Right kidney (tissue), 1 donor: Measurements from ENCODE around the gene POLH.
"Not testable (repeated sequence)": the region's sequence is repeated elsewhere in the genome, so short reads cannot be mapped to it uniquely, and the experiment has no call there.

Experiments used
- DNase-seq: peaks from one replicate; pipeline ENCODE4 v3.0.0-alpha.2; 2016

POLH gene

DNA sequence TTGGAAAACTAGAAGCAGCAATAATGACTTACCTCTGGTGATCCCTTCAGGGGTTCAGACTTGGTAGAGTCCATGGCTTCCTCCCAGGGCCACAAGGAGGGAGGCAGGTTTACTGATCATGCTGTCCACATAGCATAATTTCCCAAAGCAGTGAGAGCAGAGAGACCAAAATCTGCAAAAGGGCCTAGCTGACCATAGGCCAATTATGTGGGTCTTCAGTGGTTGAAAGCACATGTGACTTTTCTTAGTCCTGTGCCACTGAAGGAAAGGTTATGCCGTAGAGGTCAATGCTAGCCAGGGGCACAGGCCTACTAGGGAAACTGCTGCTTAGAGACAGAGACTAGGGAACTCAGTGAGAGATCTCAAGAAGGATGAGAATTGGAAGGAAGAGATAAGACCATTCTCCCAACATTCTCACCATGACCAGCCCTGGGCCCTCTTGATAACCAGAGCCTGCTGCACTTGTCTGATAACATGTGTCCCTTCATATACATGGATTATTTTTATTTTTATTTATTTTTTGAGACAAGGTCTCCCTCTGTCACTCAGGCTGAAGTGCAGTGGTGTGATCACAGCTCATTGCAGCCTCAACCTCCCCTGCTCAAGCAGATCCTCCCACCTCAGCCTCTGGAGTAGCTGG lies 55.1 kb downstream of the POLH start:
- no peak for DNase-seq

DNA sequence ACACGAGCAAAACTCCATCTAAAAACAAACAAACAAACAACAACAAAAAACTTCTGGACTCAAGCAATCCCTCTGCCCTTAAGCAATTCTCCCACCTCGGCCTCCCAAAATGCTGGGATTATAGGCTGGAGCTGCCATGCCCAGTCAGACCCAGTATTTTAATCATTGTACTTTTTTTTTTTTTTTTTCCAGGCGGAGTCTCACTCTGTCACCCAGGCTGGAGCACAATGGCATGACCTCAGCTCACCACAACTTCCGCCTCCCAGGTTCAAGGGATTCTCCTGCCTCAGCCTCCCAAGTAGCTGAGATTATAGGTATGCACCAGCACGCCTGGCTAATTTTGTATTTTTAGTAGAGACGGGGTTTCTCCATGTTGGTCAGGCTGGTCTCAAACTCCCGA lies 57.0 kb downstream of the POLH start:
- not testable (repeated sequence) for DNase-seq

DNA sequence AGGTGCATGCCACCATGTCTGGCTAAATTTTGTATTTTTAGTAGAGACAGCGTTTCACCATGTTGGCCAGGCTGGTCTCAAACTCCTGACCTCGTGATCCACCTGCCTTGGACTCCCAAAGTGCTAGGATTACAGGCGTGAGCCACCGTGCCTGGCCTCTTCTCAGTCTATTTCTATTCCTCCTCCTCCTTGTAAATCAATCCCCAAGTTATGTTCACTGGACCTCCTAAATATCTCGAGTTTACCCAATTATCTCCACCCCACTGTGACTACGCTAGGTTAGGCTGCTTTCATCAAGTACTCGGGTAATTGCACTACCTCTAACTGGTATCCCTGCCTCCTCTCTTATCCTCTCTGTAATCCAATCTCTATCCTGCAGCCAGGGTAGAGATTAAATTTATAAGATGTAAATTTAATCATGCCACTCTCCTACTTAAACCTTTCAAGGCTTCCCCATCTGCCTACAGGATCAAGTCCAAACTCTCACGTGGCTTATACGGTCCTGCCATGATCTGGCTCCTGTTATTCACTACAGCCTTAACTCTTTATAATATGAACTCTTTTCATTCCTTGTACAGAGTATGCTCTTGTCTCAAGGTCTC lies 58.8 kb downstream of the POLH start:
- DNase-seq = peak; percentile 7

DNA sequence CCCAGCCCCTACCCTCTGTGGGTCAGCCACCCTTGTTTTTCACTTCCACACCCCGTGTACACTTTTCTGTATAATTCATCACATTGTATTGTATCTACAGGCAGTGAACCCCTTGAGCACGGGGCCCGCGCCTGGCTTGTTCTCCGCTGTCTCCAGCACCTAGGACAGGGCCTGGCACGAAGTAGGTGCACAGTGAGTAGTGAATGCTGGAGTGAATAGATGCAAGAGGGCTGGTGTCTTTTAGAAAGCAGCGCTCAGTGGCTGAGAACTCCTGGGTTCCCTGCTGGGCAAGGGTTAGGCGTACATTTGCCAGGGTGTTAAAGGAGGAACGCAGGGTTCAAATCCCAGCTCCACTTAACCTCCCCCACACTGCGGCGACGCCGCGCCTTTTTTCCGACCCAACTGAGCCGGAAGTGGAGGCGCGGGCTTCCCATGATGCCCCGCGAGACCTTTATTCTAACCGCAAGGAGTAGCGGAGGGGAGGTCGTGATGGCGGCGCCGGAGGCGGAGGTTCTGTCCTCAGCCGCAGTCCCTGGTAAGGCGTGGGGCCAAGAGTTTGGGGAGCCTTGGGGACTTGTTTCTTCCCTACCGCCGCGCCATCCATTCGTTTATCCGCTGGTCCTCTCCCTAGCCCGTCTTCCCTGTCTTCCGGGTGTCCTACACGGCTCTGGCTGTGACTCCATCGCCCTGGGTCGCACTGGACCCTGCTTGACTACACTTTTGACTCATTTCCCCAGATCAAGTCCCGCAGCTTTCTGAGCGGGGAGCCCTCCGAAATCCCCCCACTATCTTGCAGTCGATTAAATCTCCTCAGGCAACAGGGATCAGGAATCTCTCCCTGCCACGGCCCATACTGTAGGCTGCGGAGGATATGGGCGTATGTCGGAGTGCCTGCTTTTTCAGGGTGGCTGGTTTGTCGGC lies 59.7 kb downstream of the POLH start, which contains the start of gene MAD2L1BP:
Gene MAD2L1BP, plus strand, starts transcription at position 454 of the 921 bp plus-strand sequence. Its CDS starts 36 bp downstream, at position 490.
- DNase-seq = peak; percentile 86

DNA sequence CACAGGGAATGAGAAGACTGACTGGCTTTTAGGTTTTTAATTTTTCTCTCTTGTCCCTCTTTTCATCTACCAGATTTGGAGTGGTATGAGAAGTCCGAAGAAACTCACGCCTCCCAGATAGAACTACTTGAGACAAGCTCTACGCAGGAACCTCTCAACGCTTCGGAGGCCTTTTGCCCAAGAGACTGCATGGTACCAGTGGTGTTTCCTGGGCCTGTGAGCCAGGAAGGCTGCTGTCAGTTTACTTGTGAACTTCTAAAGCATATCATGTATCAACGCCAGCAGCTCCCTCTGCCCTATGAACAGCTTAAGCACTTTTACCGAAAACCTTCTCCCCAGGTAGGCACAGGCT lies 60.3 kb downstream of the POLH start:
- no peak for DNase-seq

DNA sequence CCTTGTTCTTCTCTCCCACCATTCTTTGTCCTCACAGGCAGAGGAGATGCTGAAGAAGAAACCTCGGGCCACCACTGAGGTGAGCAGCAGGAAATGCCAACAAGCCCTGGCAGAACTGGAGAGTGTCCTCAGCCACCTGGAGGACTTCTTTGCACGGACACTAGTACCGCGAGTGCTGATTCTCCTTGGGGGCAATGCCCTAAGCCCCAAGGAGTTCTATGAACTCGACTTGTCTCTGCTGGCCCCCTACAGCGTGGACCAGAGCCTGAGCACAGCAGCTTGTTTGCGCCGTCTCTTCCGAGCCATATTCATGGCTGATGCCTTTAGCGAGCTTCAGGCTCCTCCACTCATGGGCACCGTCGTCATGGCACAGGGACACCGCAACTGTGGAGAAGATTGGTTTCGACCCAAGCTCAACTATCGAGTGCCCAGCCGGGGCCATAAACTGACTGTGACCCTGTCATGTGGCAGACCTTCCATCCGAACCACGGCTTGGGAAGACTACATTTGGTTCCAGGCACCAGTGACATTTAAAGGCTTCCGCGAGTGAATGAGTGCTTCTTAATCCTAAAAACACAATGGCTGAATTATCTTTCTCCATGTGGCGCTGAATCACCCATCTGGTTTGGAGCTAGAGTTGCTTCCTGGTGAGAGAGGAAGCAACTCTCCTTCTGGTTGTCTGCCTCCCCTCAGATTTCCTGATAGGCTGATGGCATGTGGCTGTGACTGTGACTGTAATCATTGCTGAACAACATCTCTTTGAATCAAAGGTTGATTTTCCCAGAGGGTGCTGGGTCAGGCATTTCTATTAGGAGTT lies 64.2 kb downstream of the POLH start:
- no peak for DNase-seq

DNA sequence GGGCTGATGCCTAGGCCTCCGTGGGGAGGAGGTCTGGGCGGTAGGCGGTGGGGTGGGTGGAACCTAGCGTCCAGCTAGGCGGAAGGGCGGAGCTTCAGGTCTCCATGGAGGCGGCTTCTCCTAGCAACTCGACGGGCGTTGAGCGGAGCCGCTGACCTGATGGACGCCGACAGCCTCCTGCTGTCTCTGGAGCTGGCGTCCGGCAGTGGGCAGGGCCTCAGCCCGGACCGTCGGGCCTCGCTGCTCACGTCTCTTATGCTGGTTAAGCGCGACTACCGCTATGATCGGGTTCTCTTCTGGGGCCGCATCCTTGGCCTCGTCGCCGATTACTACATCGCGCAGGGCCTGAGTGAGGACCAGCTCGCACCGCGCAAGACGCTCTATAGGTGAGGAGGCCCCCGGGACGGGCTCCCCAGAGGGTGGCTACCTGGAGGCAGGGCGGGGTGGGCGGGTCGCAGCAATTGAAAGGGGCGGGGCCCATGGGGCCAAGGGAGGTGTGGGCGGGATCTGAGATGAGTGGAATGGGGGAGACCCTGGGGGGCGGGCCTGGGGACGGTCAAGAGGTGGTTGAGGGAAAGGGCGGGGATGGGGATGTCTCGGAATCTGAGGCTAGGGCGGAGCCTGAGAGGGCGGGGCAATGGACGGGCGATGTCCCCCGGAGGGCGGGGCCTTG lies 69.1 kb downstream of the POLH start, which contains the start of gene RSPH9:
Gene RSPH9, plus strand, starts transcription at position 97 of the 673 bp plus-strand sequence. Its CDS starts 63 bp downstream, at position 160.
- DNase-seq = peak; percentile 69

DNA sequence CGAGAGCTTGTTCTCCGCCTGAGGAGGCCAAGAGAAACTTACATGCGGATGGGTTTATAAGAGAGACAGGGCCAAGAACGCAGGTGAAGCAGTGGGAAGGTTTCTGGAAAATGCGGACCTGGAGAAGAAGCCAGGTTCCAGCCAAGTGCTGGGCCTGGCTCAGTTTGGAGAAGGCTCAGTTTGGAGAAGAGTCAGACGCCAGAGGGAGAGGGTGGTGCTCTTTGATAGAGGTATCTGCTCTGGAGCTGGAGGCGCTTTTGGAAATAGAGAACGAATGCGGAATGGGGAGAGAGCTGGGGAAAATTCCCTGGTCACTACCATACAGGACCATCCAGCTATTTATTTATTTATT lies 69.6 kb downstream of the POLH start:
- DNase-seq = peak; percentile 46

DNA sequence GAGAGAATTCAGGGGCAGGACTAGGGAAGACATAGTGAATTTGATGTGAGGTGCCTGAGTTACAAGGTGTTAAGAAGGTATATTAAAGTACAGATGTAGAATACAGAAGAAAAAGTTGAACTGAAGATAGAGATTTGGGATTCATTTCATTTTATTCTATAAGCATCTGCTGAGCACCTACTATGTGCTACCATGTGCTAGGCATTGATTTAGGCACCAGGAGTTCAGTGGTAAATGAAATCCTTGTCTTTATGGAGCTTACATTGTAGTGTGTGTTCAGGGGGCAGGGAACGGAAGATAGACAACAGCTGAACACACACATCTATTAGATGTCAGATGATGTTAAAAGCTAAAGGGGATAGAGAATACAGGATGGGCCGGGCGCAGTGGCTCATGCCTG lies 71.6 kb downstream of the POLH start:
- DNase-seq = no peak

DNA sequence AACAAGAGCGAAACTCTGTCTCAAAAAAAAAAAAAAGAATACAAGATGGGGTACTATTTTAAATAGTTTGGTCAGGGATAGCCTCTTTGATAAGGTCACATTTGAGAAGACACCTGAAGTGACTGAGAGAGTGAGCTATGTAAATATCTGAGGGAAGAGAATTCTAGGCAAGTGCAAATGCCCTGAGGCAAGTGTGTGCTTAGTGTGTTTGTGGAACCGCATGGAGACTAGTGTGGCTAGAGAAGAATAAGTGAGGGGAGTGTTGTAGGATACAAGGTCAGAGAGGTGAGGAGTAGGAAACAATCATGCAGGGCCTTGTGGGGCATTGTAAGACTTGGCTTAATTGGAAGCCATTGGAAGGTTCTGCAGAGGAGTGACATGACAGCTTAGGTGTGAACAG lies 72.3 kb downstream of the POLH start:
- DNase-seq = no peak

DNA sequence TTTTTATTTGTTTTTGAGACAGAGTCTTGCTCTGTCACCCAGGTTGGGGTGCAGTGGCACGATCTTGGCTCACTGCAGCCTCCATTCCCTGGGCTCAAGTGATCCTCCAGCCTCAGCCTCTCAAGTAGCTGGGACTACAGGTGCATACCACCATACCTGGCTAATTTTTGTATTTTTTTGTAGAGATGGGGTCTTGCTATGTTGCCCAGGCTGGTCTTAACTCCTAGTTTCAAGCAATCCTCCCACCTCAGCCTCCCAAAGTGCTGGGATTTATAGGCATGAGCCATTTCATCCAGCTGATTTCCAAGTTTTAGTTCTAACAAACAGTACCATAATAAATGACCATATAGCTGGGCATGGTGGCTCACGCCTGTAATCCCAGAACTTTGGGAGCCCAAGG lies 76.8 kb downstream of the POLH start:
- not testable (repeated sequence) for DNase-seq

DNA sequence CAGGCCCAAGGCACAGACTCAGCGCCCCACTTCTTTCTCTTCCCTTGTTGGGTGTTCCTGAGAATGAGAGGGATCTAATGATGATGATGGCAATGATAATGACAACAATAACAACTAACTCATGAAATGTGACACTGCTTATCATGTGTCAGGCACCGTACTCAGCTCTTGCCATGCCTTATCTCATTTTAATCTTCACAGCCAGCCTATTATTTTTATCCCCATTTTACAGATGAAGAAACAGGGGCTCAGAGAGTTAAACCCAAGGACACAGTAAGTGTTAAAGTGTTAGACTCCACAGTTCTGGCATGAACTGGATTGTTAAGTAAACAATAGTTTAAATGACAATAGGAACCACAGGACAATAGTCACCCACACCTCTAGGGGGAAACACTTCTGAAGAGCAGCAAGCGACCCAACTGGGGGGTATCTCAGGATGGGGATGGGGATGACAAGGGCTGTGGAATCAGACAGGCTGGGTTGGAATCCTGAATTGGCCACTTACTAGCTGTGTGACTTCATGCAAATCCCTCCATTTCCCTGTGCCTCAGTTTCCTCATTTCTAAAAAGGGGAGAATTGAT lies 81.3 kb downstream of the POLH start:
- DNase-seq = no peak

DNA sequence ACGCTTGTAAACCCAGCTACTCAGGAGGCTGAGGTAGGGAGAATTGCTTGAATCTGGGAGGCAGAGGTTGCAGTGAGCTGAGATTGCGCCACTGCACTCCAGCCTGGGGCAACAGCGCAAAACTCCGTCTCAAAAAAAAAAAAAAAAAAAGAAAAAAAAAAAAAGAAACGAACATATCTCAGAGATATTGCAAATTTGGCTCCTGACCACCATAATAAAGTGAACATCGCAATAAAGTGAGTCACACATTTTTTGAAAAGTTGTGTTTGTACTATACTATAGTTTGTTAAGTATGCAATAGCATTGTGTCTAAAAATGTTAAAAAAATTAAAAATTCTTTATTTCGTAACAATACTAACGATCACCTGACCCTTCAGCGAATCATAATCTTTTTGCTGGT lies 82.2 kb downstream of the POLH start:
- no peak for DNase-seq

DNA sequence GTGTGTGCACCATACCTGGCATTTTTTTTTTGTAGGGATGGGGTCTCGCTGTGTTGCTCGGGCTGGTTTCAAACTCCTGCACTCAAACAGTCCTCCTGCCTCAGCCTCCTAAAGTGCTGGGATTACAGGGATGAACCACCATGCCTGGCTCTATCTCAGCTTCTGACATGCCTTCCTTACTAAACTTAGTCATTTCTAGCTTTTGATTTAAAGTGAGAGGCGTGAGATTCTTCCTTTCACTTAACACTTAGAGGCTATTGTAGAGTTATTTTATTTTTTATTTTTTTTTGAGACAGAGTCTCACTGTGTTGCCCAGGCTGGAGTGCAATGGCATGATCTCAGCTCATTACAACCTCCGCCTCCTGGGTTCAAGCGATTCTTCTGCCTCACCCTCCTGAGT lies 87.0 kb downstream of the POLH start:
- not testable (repeated sequence) for DNase-seq
